Naive thymus-derived CD4-positive, alpha-beta T cell (primary cell): ENCODE data around the gene BMAL1. TPM values are rescaled to one million over a fixed set of nuclear protein-coding genes. Genes with fewer than 3 reads are reported as not detected.

Experiments
- ATAC-seq: fragments of 150-1000 bp; cut with Tn5 transposase; 2 replicates; pipeline ENCODE4 v1.10.0; 2021; ENCODE audit warnings: mild to moderate bottlenecking, moderate library complexity
- CTCF ChIA-PET: fragments of 350-600 bp; sonication (Branson Sonifier 250); formaldehyde crosslinking; loops from one replicate; lab custom pipeline; 2021; ENCODE audit warnings: antibody characterized with exemption; lab: Charles Lee
- POLR2A ChIA-PET: fragments of 350-600 bp; sonication (Branson Sonifier 250); formaldehyde crosslinking; loops from one replicate; lab custom pipeline; 2021; ENCODE audit warnings: antibody characterized with exemption, inconsistent platforms; lab: Charles Lee
- DNase-seq, 9 donors: peaks; one replicate each; pipeline versions ENCODE4 v3.0.0 to v3.0.0-alpha.2; 2020 to 2022; ENCODE audit warnings: mixed read lengths in 1 of 9
- H3K27ac ChIP-seq: one replicate; pipeline ENCODE4 v1.7.0; 2013; ENCODE audit warnings: mild to moderate bottlenecking, low read depth, low read length, moderate library complexity
- H3K27me3 ChIP-seq, 2 donors: one replicate each; pipeline ENCODE4 v1.7.0; 2013; ENCODE audit warnings: low read length in 2 of 2, mild to moderate bottlenecking in 2 of 2, moderate library complexity in 2 of 2; ENCODE audit not compliant: control insufficient read depth in 2 of 2, insufficient read depth in 2 of 2
- H3K36me3 ChIP-seq, 3 experiments: 1 replicate in 2 of 3; 2 replicates in 1 of 3; pipeline ENCODE4 v1.7.0; 2013; ENCODE audit warnings: low read length in 3 of 3, mild to moderate bottlenecking in 3 of 3, moderate library complexity in 1 of 3; ENCODE audit not compliant: insufficient read depth in 3 of 3, control insufficient read depth in 2 of 3
- H3K4me1 ChIP-seq, 2 donors: one replicate each; pipeline ENCODE4 v1.7.0; 2013; ENCODE audit warnings: low read length in 2 of 2, mild to moderate bottlenecking in 2 of 2, moderate library complexity in 1 of 2; ENCODE audit not compliant: control insufficient read depth in 2 of 2, insufficient read depth in 2 of 2
- H3K4me3 ChIP-seq: 2 replicates; pipeline ENCODE4 v1.7.0; 2013; ENCODE audit warnings: mild to moderate bottlenecking, low read length
- H3K9me3 ChIP-seq, 3 experiments: 1 replicate in 2 of 3; 2 replicates in 1 of 3; pipeline ENCODE4 v1.7.0; 2013; ENCODE audit warnings: low read length in 3 of 3; ENCODE audit not compliant: control insufficient read depth in 2 of 3
- H3K27ac Mint-ChIP-seq, 9 donors: one replicate each; pipeline ENCODE4 v1.8.0; 2020 to 2022; ENCODE audit warnings: mixed read lengths in 9 of 9, mild to moderate bottlenecking in 8 of 9, moderate library complexity in 5 of 9, inconsistent platforms in 2 of 9
- H3K27me3 Mint-ChIP-seq, 5 donors: one replicate each; pipeline ENCODE4 v1.8.0; 2021 to 2022; ENCODE audit warnings: mixed read lengths in 5 of 5, mild to moderate bottlenecking in 1 of 5
- H3K36me3 Mint-ChIP-seq, 5 donors: one replicate each; pipeline ENCODE4 v1.8.0; 2020 to 2022; ENCODE audit warnings: mixed read lengths in 5 of 5, mild to moderate bottlenecking in 3 of 5, inconsistent platforms in 1 of 5
- H3K4me1 Mint-ChIP-seq, 7 donors: one replicate each; pipeline ENCODE4 v1.8.0; 2020 to 2022; ENCODE audit warnings: mixed read lengths in 7 of 7, mild to moderate bottlenecking in 3 of 7, inconsistent platforms in 1 of 7
- H3K4me3 Mint-ChIP-seq, 10 donors: one replicate each; pipeline ENCODE4 v1.8.0; 2020 to 2022; ENCODE audit warnings: mild to moderate bottlenecking in 10 of 10, mixed read lengths in 10 of 10, moderate library complexity in 6 of 10, inconsistent platforms in 2 of 10
- H3K9me3 Mint-ChIP-seq, 11 donors: one replicate each; pipeline ENCODE4 v1.8.0; 2020 to 2022; ENCODE audit warnings: mixed read lengths in 11 of 11, mild to moderate bottlenecking in 4 of 11, inconsistent platforms in 1 of 11, moderate library complexity in 1 of 11
- intact Hi-C, 2 donors: fragments of 100-400 bp; cut with micrococcal nuclease; formaldehyde crosslinking; loops; one replicate each; pipeline ENCODE4 v1.15.1; 2023
- polyA plus RNA-seq, 2 donors: library from polyadenylated mRNA; unstranded; fragments of 300-500 nt; fragmentation: Illumina TruSeq; gene quantifications; one replicate each; pipeline ENCODE4 v1.2.3, GENCODE V29; 2021
- total RNA-seq, 6 experiments: library from RNA in 5 of 6; stranded (reverse) in 5 of 6; gene quantifications; 1 replicate in 5 of 6; 2 replicates in 1 of 6; pipeline ENCODE4 v1.2.3 and lab custom pipeline; 2021 to 2026

BMAL1 gene
- total and polyA plus RNA-seq, 7 experiments from 2014 or later: 12.8 to 88.3 (median 47.9) TPM

DNA sequence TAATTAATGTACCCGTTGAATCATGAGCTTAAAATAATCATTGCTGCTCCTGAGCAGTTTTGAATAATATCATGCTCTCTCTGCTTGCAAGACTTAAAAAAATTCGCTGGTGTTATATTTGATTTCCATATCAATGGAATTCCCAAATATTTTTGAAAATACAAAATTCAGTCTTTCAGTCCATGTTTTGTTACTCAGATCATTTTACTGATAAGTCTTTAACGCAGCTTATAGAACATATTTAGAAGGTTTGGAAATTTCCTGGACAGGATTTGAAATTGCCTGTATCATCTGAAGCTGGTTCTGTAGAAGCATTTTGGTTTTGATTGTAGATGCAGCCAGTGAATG lies 1.9 kb downstream of the BMAL1 start:
- ChIA-PET CTCF (interaction anchor here (0.8 to 1.8 kb wide), 3 partner anchors 41 to 65 kb away, joined by 3 to 6 read pairs (median 4); no protein-coding TSS in a partner anchor), POLR2A (interaction anchor here (0.6 to 2.6 kb wide), 7 partner anchors 9 to 184 kb away, joined by 3 to 11 read pairs (median 6); no protein-coding TSS in a partner anchor)
- intact Hi-C loops: loop anchor here (5.0 kb wide), 4 partner anchors 38 to 1437 kb away; partner anchors contain the start of genes USP47 (in 2 of the 2) and RRAS2 (in 1 of the 2)
- Histone ChIP-seq H3K27me3 (no peaks in the 10 kb centered on the region), H3K9me3 (no peaks in the 10 kb centered on the region), H3K4me1 (peaks cover 26 to 37% of the 10 kb centered on the region in 2 donors), H3K36me3 (peaks cover 0 to 4% (median 0%) of the 10 kb centered on the region in 3 experiments), H3K27ac (peak overlapping the region; percentile 81), H3K4me3 (peak overlapping the region; percentile 12)
- Mint-ChIP-seq H3K4me3 (peak overlapping the region; percentile 88 to 96 (median 92)), H3K27ac (peak overlapping the region; percentile 66 to 97 (median 89)), H3K4me1 (peaks cover 51 to 68% (median 58%) of the 10 kb centered on the region in 7 donors), H3K9me3 (no peaks in the 10 kb centered on the region), H3K27me3 (peaks cover 0 to 28% (median 0%) of the 10 kb centered on the region in 5 donors), H3K36me3 (peaks cover 0 to 11% (median 0%) of the 10 kb centered on the region in 5 donors)
- ATAC-seq (no peak), DNase-seq (no peak)

DNA sequence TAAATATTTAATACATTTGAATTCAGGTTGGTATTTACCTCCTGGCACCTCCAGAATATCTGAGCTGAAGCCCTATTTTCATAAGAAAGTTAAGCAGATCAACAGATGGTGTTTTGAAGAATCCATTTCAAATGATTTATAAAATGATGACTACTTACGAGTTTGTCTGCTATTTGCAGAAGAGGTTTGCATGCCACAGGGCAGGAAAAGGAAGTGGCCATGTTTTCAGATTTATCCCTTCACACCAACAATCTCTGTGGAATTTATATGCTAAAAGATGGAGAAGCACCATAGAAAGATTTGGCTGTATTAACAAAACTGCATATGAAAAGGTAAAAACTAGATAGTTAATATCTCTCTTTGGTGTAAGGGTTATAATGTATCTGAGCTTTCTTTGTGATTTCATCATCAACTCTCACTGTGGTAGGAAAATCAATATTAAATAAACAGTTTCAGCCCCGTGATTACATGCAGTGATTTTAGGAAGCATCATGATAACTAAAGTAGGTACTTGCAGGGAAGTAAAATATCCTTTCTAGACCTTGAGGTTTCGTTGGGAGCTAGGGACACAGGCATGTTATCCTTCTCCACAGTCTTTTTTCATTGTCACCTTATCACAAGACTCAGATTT lies 2.6 kb downstream of the BMAL1 start:
- CTCF ChIA-PET: interaction anchor here (1.8 kb wide), 1 partner anchor 56 kb away, joined by 6 read pairs; no protein-coding TSS in a partner anchor
- Histone ChIP-seq H3K4me1 (peaks cover 26 to 41% of the 10 kb centered on the region in 2 donors), H3K27ac (peak overlapping the region; percentile 26), H3K9me3 (no peaks in the 10 kb centered on the region), H3K4me3 (peak overlapping the region; percentile 12), H3K36me3 (peaks cover 0 to 4% (median 0%) of the 10 kb centered on the region in 3 experiments), H3K27me3 (no peaks in the 10 kb centered on the region)
- peak overlapping the region in 8 of 9 donors; percentile 33 to 97 (median 86) for H3K27ac Mint-ChIP-seq
- ATAC-seq: no peak
- peak in 1 of 9 donors; percentile 25 for DNase-seq
- peaks cover 0 to 11% (median 5%) of the 10 kb centered on the region in 5 donors for H3K36me3 Mint-ChIP-seq
- no peaks in the 10 kb centered on the region for H3K9me3 Mint-ChIP-seq
- intact Hi-C loops: no loop called here
- H3K4me1 Mint-ChIP-seq: peaks cover 59 to 76% (median 65%) of the 10 kb centered on the region in 7 donors
- peaks cover 0 to 21% (median 0%) of the 10 kb centered on the region in 5 donors for H3K27me3 Mint-ChIP-seq
- POLR2A ChIA-PET: interaction anchor here (0.6 to 2.6 kb wide), 4 partner anchors 11 to 1239 kb away, joined by 3 to 11 read pairs (median 5); no protein-coding TSS in a partner anchor
- peak overlapping the region; percentile 88 to 96 (median 92) for H3K4me3 Mint-ChIP-seq

- H3K27ac Mint-ChIP-seq: peak overlapping the region in 8 of 9 donors; percentile 32 to 92 (median 46)
- peaks cover 0 to 15% (median 0%) of the 10 kb centered on the region in 5 donors for H3K27me3 Mint-ChIP-seq
- CTCF ChIA-PET: interaction anchor here (0.6 kb wide), 1 partner anchor 46 kb away, joined by 4 read pairs; no protein-coding TSS in a partner anchor
- H3K27ac ChIP-seq: no peak overlapping the region
- H3K9me3 Mint-ChIP-seq: no peaks in the 10 kb centered on the region
- peak overlapping the region; percentile 18 to 96 (median 88) for H3K4me3 Mint-ChIP-seq
- POLR2A ChIA-PET: interaction anchor here (0.7 to 2.1 kb wide), 2 partner anchors 18 to 1239 kb away, joined by 3 to 7 read pairs; no protein-coding TSS in a partner anchor
- peaks cover 26 to 42% of the 10 kb centered on the region in 2 donors for H3K4me1 ChIP-seq
- DNase-seq (no peak), ATAC-seq (no peak)
- H3K4me1 Mint-ChIP-seq: peaks cover 60 to 81% (median 69%) of the 10 kb centered on the region in 7 donors
- no peaks in the 10 kb centered on the region for H3K27me3 ChIP-seq
- intact Hi-C loops: no loop called here
- no peaks in the 10 kb centered on the region for H3K9me3 ChIP-seq
- no peak overlapping the region for H3K4me3 ChIP-seq
- H3K36me3 ChIP-seq: peaks cover 0 to 4% (median 0%) of the 10 kb centered on the region in 3 experiments
- peaks cover 0 to 11% (median 5%) of the 10 kb centered on the region in 5 donors for H3K36me3 Mint-ChIP-seq
Measured at GRCh38 chr11:13280777-13281176, 3.2 kb downstream of the BMAL1 start.

GRCh38 chr11:13283636-13284035 lies 6.0 kb downstream of the BMAL1 start:
- intact Hi-C loops: no loop called here
- peaks cover 0 to 15% (median 5%) of the 10 kb centered on the region in 5 donors for H3K36me3 Mint-ChIP-seq
- peaks cover 75 to 97% (median 92%) of the 10 kb centered on the region in 7 donors for H3K4me1 Mint-ChIP-seq
- peaks cover 0 to 5% (median 0%) of the 10 kb centered on the region in 5 donors for H3K27me3 Mint-ChIP-seq
- Histone ChIP-seq H3K4me3 (no peak overlapping the region), H3K27me3 (no peaks in the 10 kb centered on the region), H3K36me3 (no peaks in the 10 kb centered on the region), H3K9me3 (no peaks in the 10 kb centered on the region), H3K4me1 (peaks cover 26 to 55% of the 10 kb centered on the region in 2 donors), H3K27ac (no peak overlapping the region)
- ChIA-PET CTCF (no interaction called here), POLR2A (interaction anchor here (0.6 to 1.0 kb wide), 3 partner anchors 9 to 31 kb away, joined by 3 to 4 read pairs (median 3); no protein-coding TSS in a partner anchor)
- H3K9me3 Mint-ChIP-seq: no peaks in the 10 kb centered on the region
- ATAC-seq (no peak), DNase-seq (no peak)
- H3K27ac Mint-ChIP-seq: peak overlapping the region in 2 of 9 donors; percentile 23 to 39
- H3K4me3 Mint-ChIP-seq: peak overlapping the region in 2 of 10 donors; percentile 2 to 19

GRCh38 chr11:13284776-13285588 lies 7.4 kb downstream of the BMAL1 start:
- Mint-ChIP-seq H3K36me3 (peaks cover 0 to 18% (median 5%) of the 10 kb centered on the region in 5 donors), H3K27ac (peak overlapping the region in 7 of 9 donors; percentile 1 to 74 (median 9)), H3K4me1 (peaks cover 70 to 98% (median 91%) of the 10 kb centered on the region in 7 donors), H3K4me3 (peak overlapping the region in 3 of 10 donors; percentile 6 to 33 (median 18)), H3K9me3 (no peaks in the 10 kb centered on the region), H3K27me3 (no peaks in the 10 kb centered on the region)
- peaks cover 16 to 43% of the 10 kb centered on the region in 2 donors for H3K4me1 ChIP-seq
- H3K9me3 ChIP-seq: no peaks in the 10 kb centered on the region
- ChIA-PET CTCF (interaction anchor here (1.1 kb wide), 1 partner anchor 11 kb away, joined by 3 read pairs; no protein-coding TSS in a partner anchor), POLR2A (no interaction called here)
- DNase-seq (no peak), ATAC-seq (no peak)
- no peaks in the 10 kb centered on the region for H3K36me3 ChIP-seq
- no peak overlapping the region for H3K27ac ChIP-seq
- H3K27me3 ChIP-seq: no peaks in the 10 kb centered on the region
- no peak overlapping the region for H3K4me3 ChIP-seq
- intact Hi-C loops: no loop called here
